Measurements from ENCODE around the gene JUND. TPM values are rescaled to one million over a fixed set of nuclear protein-coding genes. Genes with fewer than 3 reads are reported as not detected.
A peak's percentile ranks its signal among the peaks of the same experiment; 100 is the strongest.
"Not testable (repeated sequence)": the region's sequence is repeated elsewhere in the genome, so short reads cannot be mapped to it uniquely, and the experiment has no call there.

JUND gene
- total RNA-seq: 70.7 TPM

DNA sequence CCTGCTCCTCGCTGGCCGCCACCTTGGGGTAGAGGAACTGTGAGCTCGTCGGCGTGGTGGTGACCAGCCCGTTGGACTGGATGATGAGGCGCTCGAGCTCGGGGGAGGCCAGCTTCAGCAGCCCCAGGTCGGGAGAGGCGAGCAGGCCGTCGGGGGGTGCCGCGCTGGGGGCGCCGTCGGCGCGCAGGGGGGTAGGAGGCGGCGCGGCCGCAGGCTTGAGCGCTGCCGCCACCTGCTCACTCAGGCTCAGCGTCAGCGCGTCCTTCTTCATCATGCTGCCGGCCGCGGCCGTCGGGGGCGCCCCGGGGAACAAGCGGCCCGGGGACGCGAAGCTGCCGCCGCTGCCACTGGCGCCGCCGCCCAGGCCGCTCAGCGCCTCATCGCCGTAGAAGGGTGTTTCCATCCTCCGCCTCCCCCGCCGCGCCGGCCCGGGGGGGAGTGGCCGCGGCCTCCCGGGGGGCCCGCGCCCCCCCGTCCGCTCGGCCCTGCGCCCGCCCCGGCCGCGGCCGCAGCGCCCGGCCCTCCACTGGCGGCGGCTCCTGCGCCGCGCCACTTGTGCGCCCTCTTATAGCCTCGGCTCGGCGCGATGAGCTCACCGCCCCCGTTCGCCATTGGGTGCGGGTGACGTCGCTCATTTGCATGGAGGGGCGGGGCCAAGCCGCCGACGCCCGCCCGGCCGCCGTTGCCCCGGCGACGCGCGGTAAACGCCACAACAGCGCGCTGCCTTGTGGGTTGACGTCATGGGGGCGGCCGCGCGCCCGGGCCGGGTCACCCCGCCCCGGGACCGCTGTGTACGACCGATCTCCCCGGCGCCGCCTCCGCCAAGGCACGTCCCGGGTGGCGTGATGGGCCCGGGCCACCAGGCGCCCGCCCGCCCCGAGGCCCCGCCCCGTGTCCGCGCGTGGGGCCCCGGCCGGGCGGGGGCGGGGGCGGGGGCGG, at the start of gene JUND:
Gene JUND, minus strand, starts transcription at position 541 of the 939 bp plus-strand sequence. Its CDS starts 138 bp downstream, at position 403.
- peak; percentile 93 for DNase-seq

DNA sequence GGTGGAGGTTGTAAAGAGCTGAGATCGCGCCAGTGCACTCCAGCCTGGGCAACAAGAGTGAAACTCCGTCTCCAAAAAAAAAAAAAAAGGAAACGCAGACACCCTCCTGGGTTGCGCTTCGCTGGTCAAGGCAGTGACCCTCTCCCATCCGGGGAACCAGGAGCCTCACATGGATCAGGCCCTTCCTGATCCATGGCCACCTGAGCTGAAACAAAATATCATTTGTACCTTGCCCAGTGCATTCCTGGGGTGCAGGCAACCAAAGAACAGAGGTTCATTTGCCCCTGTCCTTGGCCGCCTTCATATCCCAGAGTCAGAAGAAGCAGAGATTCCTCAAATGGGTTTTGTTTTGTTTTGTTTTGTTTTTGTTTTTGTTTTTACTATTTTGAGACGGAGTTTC, 49.4 kb upstream of the JUND start:
- DNase-seq: no peak

DNA sequence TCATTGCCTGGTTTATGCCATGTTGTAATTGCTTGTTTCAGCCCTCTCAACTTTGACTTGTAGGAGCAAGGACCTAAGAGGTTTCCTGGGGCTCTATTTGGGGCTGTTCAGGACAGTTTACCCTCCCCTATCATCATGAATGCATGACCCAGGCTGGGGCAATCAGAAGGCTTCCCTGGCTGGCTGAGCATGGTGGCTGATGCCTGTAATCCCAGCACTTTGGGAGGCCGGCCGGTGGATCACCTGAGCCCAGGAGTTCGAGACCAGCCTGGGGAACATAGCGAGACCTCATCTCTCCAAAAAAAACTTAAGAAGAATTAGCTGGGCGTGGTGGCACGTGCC, 47.6 kb upstream of the JUND start:
- DNase-seq: no peak

DNA sequence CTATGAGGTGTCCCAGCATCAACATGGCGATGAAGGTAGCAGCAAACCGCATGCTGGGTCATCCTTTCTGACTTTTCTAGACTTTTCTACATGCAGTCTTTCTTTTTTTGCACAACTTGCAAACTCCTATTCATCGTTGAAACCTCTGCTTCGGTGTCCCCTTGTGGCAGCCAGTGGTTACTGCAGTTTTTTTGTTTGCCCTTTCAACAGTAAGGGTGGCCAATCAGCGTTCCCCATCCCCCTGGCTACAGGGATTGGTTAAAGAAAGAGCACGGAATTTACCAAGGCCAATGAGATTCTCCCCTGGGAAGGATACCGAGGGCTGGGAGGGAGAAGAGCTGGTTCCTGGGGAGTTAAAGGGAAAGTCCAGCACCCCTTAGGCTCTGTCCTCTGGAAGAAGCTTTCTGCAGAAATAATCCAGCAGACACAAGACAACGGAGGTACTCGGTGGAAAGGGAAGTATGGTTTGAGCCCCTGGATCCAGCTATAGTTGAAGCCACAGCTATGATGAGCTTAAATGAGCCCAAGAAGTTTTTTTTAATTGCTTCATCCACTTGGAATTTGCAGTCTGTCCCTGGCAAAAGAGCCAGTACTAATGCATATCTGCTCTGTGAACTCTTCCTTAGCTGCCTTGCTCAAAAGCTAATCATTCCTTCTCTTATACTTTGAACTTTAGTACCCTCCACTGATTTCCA, 47.1 kb upstream of the JUND start:
- DNase-seq: peak; percentile 90

DNA sequence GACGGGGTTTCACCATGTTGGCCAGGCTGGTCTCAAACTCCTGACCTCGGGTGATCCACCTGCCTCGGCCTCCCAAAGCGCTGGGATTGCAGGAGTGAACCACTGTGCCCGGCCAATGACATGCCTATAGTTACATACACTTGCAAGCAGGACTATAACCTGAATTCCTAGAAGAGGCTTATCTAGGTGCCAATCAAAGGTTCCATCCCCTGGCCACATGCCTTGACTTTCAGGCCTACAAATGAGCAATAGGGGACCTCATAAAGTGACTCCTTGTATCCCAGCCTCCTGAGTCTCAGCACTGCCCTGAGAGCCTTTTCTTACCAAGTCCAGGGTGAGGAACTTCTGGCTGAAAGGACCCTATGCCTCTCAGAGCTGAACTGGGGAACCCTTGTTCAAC, 45.4 kb upstream of the JUND start:
- no peak for DNase-seq

DNA sequence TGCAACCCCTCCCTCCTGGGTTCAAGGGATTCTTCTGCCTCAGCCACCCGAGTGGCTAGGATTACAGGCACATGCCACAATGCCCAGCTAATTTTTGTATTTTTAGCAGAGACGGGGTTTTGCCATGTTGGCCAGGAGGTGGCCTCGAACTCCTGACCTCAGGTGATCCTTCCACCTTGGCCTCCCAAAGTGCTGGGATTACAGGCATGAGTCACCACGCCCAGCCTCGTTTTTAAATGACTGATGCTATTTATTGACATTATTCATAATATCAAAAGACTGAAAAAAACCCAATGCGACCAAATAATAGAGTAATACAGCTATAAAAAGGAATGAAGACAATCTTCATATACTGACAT, 42.9 kb upstream of the JUND start:
- DNase-seq: not testable (repeated sequence)

DNA sequence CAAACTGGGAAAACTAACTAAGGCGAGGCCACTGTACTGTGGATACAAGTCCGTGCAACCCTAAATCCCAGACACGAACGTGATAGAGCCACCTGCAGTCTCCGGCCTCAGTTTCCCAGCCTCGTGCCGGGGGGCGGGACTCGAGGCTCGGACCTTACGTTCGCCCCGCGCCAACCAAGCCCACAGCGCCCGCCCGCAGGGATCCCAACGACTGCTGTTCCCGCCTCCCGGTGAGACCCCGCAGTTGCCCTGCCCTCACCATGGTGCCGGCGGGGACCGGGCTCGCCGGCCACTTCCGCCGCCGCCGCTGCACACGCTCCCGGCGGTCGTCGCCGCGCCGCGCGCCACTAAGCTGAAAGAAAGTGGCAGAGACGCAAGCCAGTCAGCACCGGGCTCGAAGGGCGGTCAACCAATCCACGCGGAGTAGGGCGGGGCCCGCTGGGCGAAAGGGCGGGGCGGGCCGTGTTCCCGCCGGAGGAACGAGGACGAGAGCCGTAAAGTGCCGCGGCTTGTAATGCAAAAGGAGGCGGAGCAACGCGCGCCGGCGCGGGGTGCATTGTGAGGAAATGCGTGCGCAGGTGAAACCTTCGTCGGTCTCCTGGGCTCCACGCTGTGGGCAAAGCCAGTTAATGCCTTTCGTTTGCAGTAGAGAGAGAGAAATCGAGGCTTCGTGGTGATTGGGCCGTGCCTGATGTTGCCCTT, 41.5 kb upstream of the JUND start, which contains the start of gene LSM4:
Gene LSM4, minus strand, starts transcription at position 318 of the 702 bp plus-strand sequence. Its CDS starts 56 bp downstream, at position 262.
- DNase-seq: peak; percentile 98

DNA sequence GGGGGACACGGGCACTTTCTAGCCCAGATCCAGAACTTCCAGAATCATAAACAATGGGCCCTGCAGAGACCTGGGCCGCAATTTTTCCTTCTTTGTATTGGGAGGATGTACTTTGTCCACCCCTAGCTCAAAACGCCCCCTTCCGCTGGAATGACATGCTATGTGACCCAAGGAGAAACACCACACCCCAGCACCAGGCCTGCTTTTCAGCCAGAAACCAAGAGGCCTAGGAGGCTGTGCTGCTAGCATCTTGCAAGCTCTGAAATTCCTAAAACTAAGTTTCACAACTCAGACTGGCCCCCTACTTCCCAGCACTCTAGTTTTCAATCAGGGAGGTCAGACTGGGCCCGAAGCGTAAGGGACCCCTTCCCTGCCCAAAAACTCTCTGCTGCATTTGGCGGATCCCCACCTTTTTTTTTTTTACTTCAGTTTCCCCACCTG, 40.9 kb upstream of the JUND start:
- no peak for DNase-seq

DNA sequence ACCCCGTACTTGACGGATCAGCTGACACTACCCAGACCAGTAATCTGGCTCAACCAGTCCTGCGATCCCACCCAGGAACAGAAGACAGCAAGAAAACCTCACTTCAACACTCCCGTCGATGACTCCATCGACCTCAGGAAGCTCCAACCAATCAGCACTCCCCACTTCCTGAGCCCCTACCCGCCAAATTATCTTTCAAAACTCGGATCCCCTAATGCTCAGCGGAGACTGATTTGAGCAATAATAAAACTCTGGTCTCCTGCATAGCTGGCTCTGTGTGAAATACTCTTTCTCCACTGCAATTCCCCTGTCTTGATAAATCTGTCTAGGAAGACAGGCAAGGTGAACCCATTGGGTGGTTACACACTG, 40.3 kb upstream of the JUND start:
- DNase-seq: no peak

DNA sequence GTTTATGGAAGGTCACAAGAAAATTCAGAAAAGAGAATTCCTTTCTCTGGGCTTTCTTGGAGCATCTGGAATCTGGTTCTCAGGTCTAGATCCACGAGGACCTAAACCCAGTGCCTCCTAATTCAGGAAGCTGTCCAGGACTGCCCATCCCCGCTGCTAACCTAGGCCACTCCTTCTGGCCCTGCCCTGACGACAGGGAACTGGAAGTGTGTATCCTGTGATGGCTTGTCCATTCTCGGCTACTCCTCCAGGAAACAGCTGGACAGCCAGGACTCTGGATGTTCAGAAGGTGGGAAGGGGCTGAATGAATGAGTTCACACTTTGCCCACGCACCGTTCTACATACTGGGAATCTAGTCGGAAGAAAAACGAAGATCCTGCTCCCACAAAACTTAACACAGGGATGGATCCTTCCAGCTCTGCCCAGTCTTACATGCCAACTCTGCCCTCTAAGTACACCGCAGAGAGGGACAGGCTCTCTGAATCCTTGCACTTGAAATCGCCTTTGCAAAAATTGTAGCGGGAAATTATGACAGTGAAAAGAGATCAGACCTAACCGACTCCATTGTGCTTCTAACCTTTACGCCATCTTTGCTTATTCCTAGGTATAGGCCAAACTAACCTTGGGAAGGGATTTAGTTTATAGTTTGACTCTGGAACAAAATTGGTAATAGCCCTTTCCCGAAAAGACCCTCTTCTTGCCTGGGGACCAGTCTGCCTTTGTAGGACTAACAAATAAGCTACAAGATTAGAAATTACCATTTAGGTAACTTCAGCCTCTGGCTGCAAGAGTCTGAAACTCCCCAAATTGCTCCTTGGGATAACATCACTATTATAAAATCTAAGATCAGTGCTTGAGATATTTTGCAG, 39.7 kb upstream of the JUND start:
- no peak for DNase-seq

DNA sequence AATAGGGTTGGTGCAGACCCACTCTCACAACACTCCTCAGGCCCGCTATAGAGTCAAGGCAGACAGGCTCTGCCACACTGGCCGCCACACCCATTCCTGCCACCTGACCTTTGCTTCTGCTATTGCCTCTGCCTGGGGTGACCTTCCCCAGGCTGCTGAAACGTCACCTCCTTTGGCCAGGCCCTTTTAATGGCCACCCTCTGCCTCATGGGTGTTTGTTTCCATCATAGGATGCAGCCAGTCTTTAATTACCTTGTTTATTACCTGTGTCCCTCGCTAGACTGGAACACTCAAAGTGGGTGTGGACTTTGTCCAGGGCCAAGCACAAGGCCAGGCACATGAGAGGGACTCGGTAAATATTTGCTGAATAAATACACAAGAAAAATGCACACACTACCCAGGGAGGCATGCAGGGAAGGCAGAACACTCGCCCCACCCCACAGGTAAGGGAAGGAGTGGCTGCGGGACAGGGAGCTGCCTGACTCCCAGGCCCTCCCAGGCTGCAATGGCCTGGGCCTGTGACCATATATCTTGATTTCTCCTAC, 38.2 kb upstream of the JUND start:
- DNase-seq: no peak

DNA sequence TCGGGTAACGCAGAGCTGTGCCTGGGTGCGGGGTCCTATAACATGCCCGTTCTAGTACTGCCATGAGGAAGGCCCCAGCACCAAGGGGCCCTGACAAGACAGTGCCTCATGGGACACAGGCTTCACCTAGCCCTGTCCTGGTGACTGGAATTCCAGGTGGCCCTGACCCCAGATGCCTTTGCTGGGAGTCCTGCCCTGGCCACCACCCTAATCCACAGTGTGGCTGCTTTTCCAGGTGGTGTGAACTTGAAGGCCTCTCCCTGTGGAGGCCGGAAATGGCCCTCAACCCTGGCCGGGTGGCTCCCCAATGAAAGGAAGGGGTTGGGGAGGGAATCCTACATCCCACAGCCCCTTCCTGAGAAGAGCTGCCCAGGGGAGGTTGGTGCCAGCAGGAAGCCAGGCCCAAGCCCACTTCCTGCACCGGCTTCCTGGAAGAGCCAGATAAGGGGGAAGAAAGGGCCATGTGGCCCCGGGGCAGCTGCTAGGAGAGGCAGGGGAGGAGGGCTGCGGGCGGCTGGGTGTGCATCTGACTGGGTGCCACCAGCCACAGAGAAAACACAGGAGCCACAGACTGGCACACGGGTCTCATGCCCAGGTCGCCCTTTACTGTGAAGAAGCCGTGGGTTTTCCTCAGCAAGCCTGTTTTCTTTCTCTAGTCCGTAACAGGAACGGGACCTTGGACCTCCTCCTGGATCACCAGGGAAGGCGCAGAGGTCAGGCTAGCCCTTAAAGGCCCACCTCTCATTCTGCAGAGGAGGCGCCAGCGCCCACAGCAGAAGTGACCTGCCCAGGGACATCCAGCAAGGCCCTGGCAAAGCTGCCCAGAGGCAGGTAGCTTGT, 36.8 kb upstream of the JUND start:
- DNase-seq: no peak

DNA sequence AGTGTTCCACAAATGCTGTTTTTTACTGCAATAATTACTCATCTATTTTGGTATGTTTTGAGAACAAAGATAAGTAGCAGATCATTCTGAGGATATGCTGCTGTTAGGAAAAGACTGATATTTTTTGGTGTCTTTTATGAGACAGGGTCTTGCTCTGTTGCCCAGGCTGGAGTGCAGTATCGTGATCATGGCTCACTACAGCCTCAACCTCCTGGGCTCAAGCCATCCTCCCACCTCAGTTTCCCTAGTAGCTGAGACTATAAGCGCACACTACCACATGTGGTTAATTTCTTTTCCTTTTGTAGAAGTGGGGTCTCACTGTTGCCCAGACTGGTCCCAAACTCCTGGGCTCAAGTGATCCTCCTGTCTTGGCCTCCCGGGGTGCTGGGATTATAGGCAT, 32.0 kb upstream of the JUND start:
- no peak for DNase-seq

DNA sequence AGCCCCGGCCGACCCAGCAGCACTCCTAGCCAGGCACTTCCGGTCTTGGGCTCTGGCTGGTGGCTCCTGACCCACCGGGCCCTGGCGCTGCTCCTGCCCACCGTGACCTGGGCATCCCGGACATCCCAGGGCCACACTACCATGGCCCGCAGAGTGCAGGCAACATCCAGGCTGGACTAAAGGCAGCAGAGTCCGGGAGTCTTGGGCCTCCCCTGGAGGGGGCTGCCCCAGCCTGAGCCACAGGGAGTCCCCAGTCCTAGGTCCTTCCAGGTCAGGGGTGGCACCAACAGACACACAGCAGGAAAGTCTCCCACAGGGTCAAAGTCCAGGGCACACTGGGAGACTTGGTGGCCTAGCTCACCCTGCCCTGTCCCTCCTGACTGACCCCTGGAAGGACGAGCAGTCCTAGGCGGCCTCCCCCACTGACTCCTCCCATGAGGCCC, 30.7 kb upstream of the JUND start:
- DNase-seq: no peak

DNA sequence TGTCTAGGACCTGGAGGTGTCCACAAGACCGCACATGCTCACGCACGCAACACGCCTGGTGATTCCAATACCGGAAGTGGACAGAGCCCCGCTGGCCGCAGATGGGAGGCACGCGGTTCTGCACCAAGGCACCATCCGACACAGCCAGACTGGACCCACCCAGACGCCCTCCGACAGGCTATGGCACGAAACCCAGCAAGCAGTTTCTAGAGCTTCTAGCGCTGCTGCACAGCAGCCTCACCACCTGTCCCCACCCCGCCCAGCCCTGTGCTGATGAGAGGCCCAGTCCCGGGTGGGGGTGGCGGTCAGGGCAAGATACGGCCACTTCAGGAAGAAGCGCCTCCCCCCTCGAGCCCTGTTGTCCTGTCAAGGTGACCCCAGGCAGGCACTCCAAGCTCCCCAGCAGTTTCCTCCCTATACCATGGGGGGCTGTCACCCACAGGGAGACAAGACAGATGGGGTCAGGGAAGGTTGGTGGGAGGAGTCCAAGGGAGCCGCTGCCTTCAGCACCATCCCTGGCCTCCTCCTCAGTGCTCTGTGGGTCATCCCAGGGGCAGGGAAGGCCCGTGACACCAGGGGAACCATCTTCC, 30.2 kb upstream of the JUND start:
- no peak for DNase-seq

DNA sequence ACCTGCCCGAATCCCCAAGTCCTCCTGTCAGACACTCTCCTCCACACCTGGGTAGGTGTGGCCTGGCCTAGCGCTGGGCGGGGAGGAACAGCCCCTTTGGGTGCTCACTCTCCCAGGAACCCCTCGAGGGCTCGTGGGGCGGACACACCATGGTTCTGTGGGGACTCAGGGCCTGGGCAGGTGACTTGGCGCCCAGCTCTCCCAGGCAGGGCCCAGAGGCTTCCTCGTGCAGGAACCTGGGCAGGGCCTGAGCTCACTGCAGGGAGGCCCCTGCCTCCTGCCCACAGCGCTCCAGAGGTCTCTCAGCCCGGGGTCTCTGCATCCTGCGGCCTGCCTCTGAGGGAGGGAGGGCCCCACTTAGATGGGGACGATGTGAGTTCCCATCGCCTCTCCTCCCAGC, 29.5 kb upstream of the JUND start:
- DNase-seq: no peak

DNA sequence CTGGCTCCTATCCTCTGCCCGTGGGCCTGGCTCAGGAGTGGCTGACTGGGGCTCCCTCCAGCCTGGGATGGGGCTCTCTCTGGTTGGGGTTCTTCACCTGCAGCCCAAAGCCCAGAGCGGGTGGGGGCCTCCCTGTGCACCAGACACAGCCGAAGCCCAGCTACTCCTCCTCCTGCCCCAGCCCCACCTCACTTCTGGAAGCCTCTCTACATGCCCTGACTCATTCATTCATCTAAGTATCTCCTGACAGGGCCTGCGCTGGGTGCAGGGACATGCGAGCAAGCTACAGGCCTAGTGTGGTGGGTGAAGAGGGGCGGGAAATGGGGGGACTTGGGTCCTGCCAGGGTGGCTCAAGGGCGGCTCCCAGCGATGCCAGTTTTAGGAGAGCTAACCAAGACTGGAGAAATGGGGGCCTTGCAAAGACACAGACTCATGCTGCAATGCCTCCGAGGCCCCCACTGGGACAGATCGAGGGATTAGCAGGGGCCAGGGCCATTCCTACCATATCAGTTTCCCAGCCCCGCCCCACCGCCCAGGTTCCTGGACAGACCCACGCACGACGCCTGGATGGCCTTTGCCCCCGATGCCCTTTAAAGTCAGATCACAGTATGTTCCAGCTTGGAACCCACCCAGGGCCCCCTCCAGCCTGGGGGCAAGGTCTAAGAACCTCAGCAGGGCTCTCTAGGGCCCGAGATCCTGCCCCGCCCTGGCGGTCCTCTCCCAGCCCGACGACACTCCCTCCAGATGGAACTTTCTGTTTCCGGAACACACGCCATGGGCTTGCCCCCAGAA, 28.9 kb upstream of the JUND start:
- no peak for DNase-seq

DNA sequence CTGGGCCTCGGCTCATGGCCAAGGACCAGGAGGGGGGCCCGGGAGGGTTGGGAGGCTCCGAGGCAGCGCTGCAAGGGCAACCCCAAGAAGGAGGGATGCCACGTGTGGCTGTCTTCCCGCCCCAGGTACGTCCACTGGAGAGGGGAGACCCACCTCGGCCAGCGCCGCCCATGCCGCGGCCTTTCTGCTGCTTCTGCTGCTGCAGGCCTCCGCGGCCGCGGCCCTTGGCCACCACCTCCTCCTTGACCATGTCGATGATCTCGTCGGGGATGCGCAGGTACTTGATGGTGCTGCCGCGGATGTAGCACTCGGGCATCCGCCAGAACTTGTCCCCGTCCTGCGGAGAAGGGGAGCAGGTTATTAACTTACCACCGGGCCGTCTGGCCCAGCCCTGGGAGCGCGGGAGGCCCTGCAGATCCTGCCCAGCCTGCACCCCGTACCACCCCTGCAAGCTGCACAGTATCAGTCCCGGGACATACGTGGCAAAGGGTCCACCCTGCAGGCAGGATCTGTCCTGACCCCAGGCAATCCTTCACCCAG, 28.2 kb upstream of the JUND start:
- no peak for DNase-seq

DNA sequence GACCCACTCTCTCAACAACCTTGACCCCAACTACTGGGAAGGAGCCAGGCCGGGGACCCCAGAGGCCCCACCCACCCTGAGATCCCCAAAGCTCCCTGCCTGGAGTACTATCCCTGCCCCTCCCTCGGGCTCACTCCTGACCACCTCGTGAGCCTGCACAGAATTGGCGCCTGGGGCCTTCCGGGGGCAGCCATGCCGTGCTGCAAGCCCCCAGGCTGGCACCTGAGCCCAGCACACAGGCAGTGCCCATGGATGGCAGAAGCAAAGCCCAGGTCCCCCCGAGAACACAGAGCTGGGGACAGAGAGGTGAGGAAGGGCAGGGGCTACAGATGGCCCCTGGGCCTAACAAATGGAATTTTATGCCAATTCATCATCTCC, 27.5 kb upstream of the JUND start:
- no peak for DNase-seq
